AG10803 (cell line): ENCODE results near the gene ATP5F1C.
"Not testable (repeated sequence)": the region's sequence is repeated elsewhere in the genome, so short reads cannot be mapped to it uniquely, and the experiment has no call there.

Source experiments
- DNase-seq: peaks from one replicate; pipeline ENCODE4 v3.0.0; 2010; ENCODE audit warnings: low read depth
- H3K4me3 ChIP-seq: 2 replicates; pipeline ENCODE4 v1.5.1; 2011; ENCODE audit warnings: mild to moderate bottlenecking, low read length, control low read depth
- TF ChIP-seq, protein P1 (sequence below): conservative IDR thresholded peaks from 2 replicates; pipeline ENCODE4 v1.5.1; 2011; ENCODE audit warnings: mild to moderate bottlenecking, low read length, control low read depth, inconsistent platforms

ATP5F1C gene

DNA sequence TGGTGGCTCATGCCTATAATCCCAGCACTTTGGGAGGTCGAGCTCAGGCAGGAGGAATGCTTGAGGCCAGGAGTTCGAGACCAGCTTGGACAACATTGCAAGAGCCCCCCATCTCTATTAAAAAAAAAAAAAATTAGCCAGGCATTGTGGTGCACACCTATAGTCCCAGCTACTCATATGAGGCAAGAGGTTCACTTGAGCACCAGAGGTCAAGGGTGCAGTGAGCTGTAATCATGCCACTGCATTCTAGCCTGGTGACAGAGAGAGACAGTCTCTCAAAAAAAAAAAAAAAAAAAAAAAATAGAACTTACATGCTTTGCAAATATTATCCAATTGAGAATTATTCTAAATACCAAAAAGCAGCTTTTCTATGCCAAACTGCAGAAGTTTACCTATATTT, 11.2 kb upstream of the ATP5F1C start:
- TF ChIP-seq, protein P1, sequence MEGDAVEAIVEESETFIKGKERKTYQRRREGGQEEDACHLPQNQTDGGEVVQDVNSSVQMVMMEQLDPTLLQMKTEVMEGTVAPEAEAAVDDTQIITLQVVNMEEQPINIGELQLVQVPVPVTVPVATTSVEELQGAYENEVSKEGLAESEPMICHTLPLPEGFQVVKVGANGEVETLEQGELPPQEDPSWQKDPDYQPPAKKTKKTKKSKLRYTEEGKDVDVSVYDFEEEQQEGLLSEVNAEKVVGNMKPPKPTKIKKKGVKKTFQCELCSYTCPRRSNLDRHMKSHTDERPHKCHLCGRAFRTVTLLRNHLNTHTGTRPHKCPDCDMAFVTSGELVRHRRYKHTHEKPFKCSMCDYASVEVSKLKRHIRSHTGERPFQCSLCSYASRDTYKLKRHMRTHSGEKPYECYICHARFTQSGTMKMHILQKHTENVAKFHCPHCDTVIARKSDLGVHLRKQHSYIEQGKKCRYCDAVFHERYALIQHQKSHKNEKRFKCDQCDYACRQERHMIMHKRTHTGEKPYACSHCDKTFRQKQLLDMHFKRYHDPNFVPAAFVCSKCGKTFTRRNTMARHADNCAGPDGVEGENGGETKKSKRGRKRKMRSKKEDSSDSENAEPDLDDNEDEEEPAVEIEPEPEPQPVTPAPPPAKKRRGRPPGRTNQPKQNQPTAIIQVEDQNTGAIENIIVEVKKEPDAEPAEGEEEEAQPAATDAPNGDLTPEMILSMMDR, result no peak
- no peak for DNase-seq
- H3K4me3 ChIP-seq, result no peak overlapping the region

DNA sequence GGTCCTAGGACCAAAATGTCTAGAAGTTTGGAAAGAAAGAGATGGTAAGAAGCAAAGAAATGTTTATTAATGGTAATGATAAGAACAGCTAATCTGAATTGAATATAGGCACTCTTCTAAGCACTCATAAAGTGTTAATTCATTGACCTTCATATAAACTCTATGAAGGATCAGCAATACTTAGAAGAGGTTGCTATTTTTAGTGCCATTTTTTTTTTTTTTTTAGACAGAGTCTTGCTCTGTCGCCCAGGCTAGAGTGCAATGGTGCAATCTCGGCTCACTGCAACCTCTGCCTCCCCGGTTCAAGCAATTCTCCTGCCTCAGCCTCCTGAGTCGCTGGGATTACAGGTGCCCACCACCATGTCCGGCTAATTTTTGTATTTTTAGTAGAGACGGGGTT, 5.8 kb upstream of the ATP5F1C start:
- not testable (repeated sequence) for DNase-seq

DNA sequence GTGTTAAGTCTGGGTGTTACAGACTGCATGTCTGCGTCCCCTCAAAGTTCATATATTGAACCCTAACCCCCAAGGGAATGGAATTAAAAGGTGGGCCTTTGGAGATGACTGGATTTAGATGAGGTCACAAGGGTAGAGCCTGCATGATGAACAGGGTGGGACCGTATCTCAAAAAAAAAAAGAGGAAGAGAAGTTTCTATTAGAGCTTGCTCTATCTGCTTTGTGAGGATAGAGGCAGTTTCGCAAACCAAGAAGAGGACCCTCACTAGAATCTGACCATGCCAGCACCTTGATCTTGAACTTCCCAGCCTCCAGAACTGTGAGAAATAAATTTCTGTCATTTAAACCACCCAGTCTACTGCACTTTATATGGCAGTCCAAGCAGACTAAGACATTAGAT, 1.5 kb upstream of the ATP5F1C start:
- TF ChIP-seq, protein P1, result no peak
- H3K4me3 ChIP-seq, result peak overlapping the region; percentile 99
- no peak for DNase-seq

More for the DNA sequence above, 5.8 kb upstream of the ATP5F1C start:
- H3K4me3 ChIP-seq, result not testable (repeated sequence)

DNA sequence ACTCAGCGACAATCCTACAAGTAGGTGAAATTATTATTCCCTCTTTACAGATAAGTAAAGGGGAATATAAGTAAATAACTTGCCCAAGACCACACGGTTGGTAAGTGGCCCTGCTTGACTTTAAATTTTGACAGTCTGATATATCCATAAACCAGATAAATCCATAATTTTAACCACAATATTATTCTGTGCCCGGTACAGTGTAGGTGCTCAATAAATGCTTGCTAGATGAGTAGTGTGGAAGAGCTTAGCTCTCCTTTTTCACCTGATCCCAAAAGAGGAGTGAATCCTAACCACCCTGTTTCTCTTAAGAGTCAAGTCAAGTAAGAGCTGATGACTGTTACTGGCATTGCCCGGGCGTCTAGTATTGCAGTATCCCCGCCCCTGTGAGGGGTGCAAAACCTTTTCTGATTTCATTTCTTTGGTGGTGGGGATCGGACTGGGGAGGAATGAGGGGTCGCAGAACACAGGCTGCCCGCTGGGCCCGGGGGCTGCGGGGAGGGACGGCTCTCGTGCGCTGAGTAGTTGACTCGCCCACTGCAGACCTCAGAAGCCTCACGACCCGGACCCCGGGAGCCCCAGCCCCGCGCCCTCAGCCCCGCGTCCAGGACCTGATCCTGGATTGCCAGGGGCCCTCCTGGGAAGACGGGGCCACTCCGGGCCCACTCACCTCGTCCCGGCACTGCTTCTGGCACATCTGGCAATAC, 674 bp upstream of the ATP5F1C start:
- TF ChIP-seq, protein P1, result no peak
- peak overlapping the region; percentile 99 for H3K4me3 ChIP-seq
- peak; percentile 17 for DNase-seq

DNA sequence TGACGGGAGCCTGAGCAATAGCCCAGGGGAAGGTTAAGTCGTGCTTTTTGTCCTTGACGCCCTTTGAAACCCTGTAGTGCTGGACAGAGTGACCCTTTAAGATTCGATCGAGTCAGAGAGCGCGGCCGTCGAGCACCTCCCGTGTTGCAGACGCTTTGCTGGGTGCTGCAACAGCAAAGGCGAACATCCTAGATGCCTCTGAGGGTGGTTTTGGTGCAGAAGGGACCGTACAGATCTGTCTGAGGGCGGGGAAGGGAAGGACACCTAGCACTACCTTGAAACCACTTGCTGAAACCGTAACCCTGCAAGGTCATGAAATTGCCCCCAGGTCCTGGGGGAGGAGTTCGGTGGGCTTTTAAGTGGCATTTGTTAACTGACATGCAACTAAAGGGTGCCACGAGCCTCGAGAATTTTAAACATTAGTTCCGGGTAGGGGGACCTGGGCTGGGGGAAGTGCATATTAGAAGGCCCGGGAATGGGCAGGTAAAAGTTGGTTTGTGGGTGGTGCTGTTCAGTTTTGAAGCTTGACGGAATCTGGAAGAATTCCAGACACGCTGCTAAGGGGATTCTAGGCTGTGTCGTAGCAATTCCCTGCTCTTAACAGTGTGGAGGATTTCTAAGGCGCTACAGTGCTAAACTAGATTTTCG, 786 bp downstream of the ATP5F1C start:
- DNase-seq, result no peak
- TF ChIP-seq, protein P1, result no peak
- H3K4me3 ChIP-seq, result peak overlapping the region; percentile 99

DNA sequence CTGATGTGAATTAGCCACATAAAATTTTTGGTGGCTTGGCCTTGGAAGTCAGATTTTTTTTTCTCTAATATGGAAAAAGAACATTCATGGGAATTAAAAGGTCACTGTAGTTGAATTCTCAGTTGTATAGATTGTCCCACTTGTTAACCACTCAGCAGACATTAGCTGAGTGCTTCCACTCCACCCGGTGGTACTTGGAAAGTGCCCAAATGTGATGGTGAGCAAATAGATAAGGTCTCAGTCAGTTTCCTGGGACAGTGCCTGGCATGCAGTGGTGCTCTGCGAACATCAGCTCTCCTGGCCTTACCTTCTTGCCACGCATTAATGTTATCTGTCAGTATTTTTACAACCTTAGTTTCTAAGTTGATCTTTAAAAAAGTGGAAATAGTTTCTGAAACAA, 1.4 kb downstream of the ATP5F1C start:
- TF ChIP-seq, protein P1, result no peak
- peak; percentile 12 for DNase-seq
- H3K4me3 ChIP-seq, result peak overlapping the region; percentile 99

DNA sequence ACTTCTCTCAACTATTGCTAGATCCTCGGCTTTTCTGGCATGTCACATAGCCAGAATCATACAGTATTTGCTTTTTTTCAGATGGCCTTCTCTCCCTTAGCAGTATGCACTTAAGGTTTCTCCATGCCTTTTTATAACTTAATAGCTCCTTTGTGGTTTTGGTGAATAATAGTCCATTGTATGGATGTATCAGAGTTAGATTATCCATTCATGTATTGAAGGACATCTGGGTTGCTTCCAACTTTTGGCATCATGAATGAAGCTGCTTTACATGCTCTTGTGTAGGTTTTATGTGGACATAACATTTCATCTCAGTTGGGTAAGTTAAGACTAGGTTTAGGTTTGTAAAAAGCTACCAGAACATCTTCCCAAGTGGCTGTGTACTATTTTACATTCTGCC, 4.6 kb downstream of the ATP5F1C start:
- no peak overlapping the region for H3K4me3 ChIP-seq
- DNase-seq, result no peak
- TF ChIP-seq, protein P1, result no peak
